OCI-LY7 (cell line): Measurements from ENCODE around the gene ZIM2. TPM values are rescaled to one million over a fixed set of nuclear protein-coding genes. Genes with fewer than 3 reads are reported as not detected.

Experiments used
- BruUV-seq: library from RNA; stranded (reverse); fragments of 400-500 nt; replicated peaks from 2 replicates; lab custom pipeline; 2021; lab: Mats Ljungman, UMichigan
- CTCF ChIA-PET: fragments of 300-600 bp; sonication (Branson Sonifier 250); formaldehyde crosslinking; loops from one replicate; lab custom pipeline; 2022; ENCODE audit warnings: antibody characterized with exemption; ENCODE audit not compliant: unreplicated experiment; lab: Charles Lee
- POLR2A ChIA-PET: fragments of 300-600 bp; sonication (Branson Sonifier 250); formaldehyde crosslinking; loops from one replicate; lab custom pipeline; 2022; ENCODE audit warnings: antibody characterized with exemption; lab: Charles Lee
- DNase-seq: peaks from one replicate; pipeline ENCODE4 v3.0.0-alpha.2; 2015; ENCODE audit warnings: low spot score
- H2AFZ ChIP-seq: fragments of 200-600 bp; sonication (generic), shearing (Covaris generic); 2 replicates; pipeline ENCODE4 v1.6.1; 2014; ENCODE audit warnings: mild to moderate bottlenecking, antibody characterized with exemption, low read length, moderate library complexity
- H3K27ac ChIP-seq: fragments of 200-600 bp; sonication (generic); 2 replicates; pipeline ENCODE4 v1.5.1; 2014; ENCODE audit warnings: mixed run types, low read depth, mild to moderate bottlenecking, moderate library complexity, low read length, inconsistent platforms; ENCODE audit not compliant: poor library complexity, severe bottlenecking
- H3K36me3 ChIP-seq: fragments of 200-600 bp; sonication (generic); 2 replicates; pipeline ENCODE4 v1.6.1; 2014; ENCODE audit warnings: mild to moderate bottlenecking, antibody characterized with exemption, low read length, moderate library complexity, mixed read lengths; ENCODE audit not compliant: insufficient read depth
- H3K4me1 ChIP-seq: fragments of 200-600 bp; sonication (generic); 2 replicates; pipeline ENCODE4 v1.5.1; 2014; ENCODE audit warnings: mild to moderate bottlenecking, low read length; ENCODE audit not compliant: insufficient read depth, poor library complexity, severe bottlenecking
- H3K4me2 ChIP-seq: fragments of 200-600 bp; sonication (generic); 2 replicates; pipeline ENCODE4 v1.6.1; 2014; ENCODE audit warnings: mild to moderate bottlenecking, low read length
- H3K4me3 ChIP-seq: fragments of 200-600 bp; sonication (generic); 2 replicates; pipeline ENCODE4 v1.5.1; 2014; ENCODE audit warnings: mild to moderate bottlenecking, low read depth, low read length; ENCODE audit not compliant: poor library complexity, severe bottlenecking
- H3K79me2 ChIP-seq: fragments of 200-600 bp; sonication (generic); 2 replicates; pipeline ENCODE4 v1.6.1; 2016; ENCODE audit warnings: low read depth, mild to moderate bottlenecking, low read length, moderate library complexity, mixed read lengths; ENCODE audit not compliant: insufficient read depth
- H3K9me2 ChIP-seq: fragments of 200-600 bp; sonication (generic); 2 replicates; pipeline ENCODE4 v1.6.1; 2016; ENCODE audit warnings: mild to moderate bottlenecking, low read length, mixed read lengths; ENCODE audit not compliant: insufficient read depth
- H3K9me3 ChIP-seq: fragments of 200-600 bp; sonication (generic); 2 replicates; pipeline ENCODE4 v1.6.1; 2014; ENCODE audit warnings: mild to moderate bottlenecking, mixed run types, low read length, mixed read lengths
- H4K20me1 ChIP-seq: fragments of 200-600 bp; sonication (generic); 2 replicates; pipeline ENCODE4 v1.6.1; 2014; ENCODE audit warnings: mild to moderate bottlenecking, antibody characterized with exemption, low read length, moderate library complexity, mixed read lengths; ENCODE audit not compliant: insufficient read depth
- EZH2phosphoT487 ChIP-seq: fragments of 200-600 bp; sonication (generic); IDR thresholded peaks from 2 replicates; pipeline ENCODE4 v1.6.1; 2018; ENCODE audit warnings: low read depth, borderline replicate concordance, mild to moderate bottlenecking, mixed run types, antibody characterized with exemption, low read length, moderate library complexity, mixed read lengths
- intact Hi-C: fragments of 100-400 bp; cut with micrococcal nuclease; formaldehyde crosslinking; loops from one replicate; pipeline ENCODE4 v1.10.0; 2022; ENCODE audit not compliant: unreplicated experiment
- total RNA-seq, 2 experiments: library from RNA; depleted of rRNA in 1 of 2; stranded (reverse); fragments of >200 nt in 1 of 2; shearing (Covaris generic) in 1 of 2; gene quantifications; 2 replicates each; pipeline ENCODE4 v1.2.3, GENCODE V29; 2014 to 2022
- TF ChIP-seq, protein P1 (sequence below): fragments of 200-600 bp; sonication (generic); conservative IDR thresholded peaks from 2 replicates; pipeline ENCODE4 v1.5.1; 2014; ENCODE audit warnings: mild to moderate bottlenecking, antibody characterized with exemption, low read length, moderate library complexity, mixed read lengths

The ZIM2 gene
- total RNA-seq, 2 experiments from 2014 or later, result not detected

DNA sequence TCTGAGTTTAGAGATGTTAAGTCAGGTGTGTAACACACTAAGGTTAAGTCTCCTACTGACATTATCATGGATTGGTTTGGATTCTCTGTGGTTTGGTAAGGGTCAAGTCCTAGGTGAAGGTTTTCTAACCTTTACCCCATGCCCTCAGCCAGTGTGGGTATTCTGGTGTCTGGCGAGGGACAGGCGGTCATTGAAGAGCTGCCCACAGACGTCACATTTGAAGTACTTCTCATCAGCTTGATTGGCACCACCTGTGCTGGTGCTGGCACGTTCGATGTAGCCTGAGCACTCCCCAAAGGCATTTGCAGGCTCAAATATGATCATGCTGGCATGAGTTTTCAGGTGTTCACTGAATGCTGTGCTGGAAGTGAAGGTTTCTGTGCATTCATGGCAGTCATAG is 27.0 kb downstream of the ZIM2 start:
- no peaks in the 10 kb centered on the region for H3K79me2 ChIP-seq
- no TSS peak for BruUV-seq
- H3K9me3 ChIP-seq, result no peaks in the 10 kb centered on the region
- ChIA-PET POLR2A (no interaction called here), CTCF (no interaction called here)
- intact Hi-C loops, result no loop called here
- no peak for DNase-seq
- no peaks in the 10 kb centered on the region for H3K36me3 ChIP-seq
- no peak overlapping the region for H3K4me2 ChIP-seq
- H2AFZ ChIP-seq, result no peak overlapping the region
- H3K4me3 ChIP-seq, result no peak overlapping the region
- TF ChIP-seq EZH2phosphoT487, result no peak
- TF ChIP-seq, protein P1, sequence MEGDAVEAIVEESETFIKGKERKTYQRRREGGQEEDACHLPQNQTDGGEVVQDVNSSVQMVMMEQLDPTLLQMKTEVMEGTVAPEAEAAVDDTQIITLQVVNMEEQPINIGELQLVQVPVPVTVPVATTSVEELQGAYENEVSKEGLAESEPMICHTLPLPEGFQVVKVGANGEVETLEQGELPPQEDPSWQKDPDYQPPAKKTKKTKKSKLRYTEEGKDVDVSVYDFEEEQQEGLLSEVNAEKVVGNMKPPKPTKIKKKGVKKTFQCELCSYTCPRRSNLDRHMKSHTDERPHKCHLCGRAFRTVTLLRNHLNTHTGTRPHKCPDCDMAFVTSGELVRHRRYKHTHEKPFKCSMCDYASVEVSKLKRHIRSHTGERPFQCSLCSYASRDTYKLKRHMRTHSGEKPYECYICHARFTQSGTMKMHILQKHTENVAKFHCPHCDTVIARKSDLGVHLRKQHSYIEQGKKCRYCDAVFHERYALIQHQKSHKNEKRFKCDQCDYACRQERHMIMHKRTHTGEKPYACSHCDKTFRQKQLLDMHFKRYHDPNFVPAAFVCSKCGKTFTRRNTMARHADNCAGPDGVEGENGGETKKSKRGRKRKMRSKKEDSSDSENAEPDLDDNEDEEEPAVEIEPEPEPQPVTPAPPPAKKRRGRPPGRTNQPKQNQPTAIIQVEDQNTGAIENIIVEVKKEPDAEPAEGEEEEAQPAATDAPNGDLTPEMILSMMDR, result no peak
- H4K20me1 ChIP-seq, result no peaks in the 10 kb centered on the region
- H3K27ac ChIP-seq, result no peak overlapping the region
- H3K9me2 ChIP-seq, result no peaks in the 10 kb centered on the region
- no peaks in the 10 kb centered on the region for H3K4me1 ChIP-seq

DNA sequence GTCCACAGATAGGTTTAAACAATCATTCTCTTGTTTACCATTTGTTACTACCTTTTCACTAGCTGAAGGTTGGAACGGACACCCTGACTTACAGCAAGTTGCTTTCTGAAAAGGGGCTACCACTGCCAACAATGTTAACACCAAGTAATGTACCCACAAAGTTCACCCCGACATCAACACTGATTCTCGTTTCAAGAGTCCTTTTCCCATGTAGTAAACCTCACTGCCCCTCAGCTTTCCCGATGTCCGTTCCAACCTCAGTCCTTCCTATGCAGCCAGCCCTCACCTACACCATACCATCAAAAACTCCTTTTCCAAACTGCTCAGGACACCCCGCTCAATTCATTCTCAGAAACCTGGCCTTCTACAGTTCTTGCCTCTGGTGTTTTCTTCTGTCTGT is 29.0 kb downstream of the ZIM2 start:
- DNase-seq, result no peak
- intact Hi-C loops, result no loop called here
- ChIA-PET CTCF (no interaction called here), POLR2A (no interaction called here)
- no peaks in the 10 kb centered on the region for H3K9me2 ChIP-seq
- BruUV-seq, result no TSS peak
- no peaks in the 10 kb centered on the region for H3K79me2 ChIP-seq
- no peak overlapping the region for H3K4me3 ChIP-seq
- no peak overlapping the region for H3K27ac ChIP-seq
- no peaks in the 10 kb centered on the region for H3K4me1 ChIP-seq
- TF ChIP-seq, protein P1, result no peak
- TF ChIP-seq EZH2phosphoT487, result no peak
- H3K36me3 ChIP-seq, result no peaks in the 10 kb centered on the region
- no peak overlapping the region for H2AFZ ChIP-seq
- H3K9me3 ChIP-seq, result 0 out of 2 replicates have a peak, but pooled peaks cover 5% of the 10 kb centered on the region
- H4K20me1 ChIP-seq, result no peaks in the 10 kb centered on the region
- H3K4me2 ChIP-seq, result no peak overlapping the region

DNA sequence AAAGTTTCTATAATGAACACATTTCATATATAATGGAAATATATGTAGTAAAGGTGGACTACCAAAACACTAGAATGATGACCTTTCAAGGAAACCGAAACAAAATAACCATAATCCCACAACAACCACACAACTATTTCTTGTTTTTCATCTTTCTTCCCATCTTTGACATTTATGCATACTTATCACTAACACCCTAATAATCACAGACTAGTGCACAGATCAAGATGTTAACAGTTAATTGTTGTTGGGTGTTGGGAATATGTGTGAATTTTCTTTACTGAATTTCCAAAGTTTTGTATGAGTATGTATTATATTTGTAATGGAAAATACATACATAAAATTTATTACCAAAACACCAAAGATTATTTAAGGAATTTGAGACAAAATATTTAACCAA is 30.3 kb downstream of the ZIM2 start:
- Histone ChIP-seq H3K9me3 (0 out of 2 replicates have a peak, but pooled peaks cover 6% of the 10 kb centered on the region), H3K4me1 (no peaks in the 10 kb centered on the region), H4K20me1 (no peaks in the 10 kb centered on the region), H3K9me2 (no peaks in the 10 kb centered on the region), H3K36me3 (no peaks in the 10 kb centered on the region), H3K4me2 (no peak overlapping the region), H3K4me3 (no peak overlapping the region), H3K27ac (no peak overlapping the region), H3K79me2 (no peaks in the 10 kb centered on the region), H2AFZ (no peak overlapping the region)
- intact Hi-C loops, result no loop called here
- no peak for DNase-seq
- TF ChIP-seq, protein P1, result no peak
- TF ChIP-seq EZH2phosphoT487, result no peak
- CTCF ChIA-PET, result no interaction called here
- POLR2A ChIA-PET, result no interaction called here
- no TSS peak for BruUV-seq
